Stomach (tissue), 4 donors: ENCODE results near the gene CHD6.

ENCODE experiments used
- CTCF ChIP-seq, 7 experiments: fragments of 450-650 bp in 4 of 7; fragments of 200-600 bp in 3 of 7; sonication (generic) in 3 of 7; IDR thresholded peaks; one replicate each; pipeline ENCODE4 v1.5.1; 2016 to 2019; ENCODE audit warnings: antibody characterized with exemption in 7 of 7, control low read depth in 2 of 7, mild to moderate bottlenecking in 1 of 7
- POLR2AphosphoS5 ChIP-seq, 3 donors: sonication (generic); formaldehyde crosslinking; IDR thresholded peaks; one replicate each; pipeline ENCODE4 v1.6.1; 2016; ENCODE audit warnings: antibody characterized with exemption in 3 of 3

- no peak for TF ChIP-seq CTCF (IDR thresholded peaks at IDR 0.05)
- no peak for TF ChIP-seq POLR2AphosphoS5 (IDR thresholded peaks at IDR 0.05)
Measured at GRCh38 chr20:41622584-41622983, 4.4 kb upstream of the CHD6 start.
